ENCODE data around the gene RTP5.
"Not testable (repeated sequence)": the region's sequence is repeated elsewhere in the genome, so short reads cannot be mapped to it uniquely, and the experiment has no call there.

Gene RTP5

DNA sequence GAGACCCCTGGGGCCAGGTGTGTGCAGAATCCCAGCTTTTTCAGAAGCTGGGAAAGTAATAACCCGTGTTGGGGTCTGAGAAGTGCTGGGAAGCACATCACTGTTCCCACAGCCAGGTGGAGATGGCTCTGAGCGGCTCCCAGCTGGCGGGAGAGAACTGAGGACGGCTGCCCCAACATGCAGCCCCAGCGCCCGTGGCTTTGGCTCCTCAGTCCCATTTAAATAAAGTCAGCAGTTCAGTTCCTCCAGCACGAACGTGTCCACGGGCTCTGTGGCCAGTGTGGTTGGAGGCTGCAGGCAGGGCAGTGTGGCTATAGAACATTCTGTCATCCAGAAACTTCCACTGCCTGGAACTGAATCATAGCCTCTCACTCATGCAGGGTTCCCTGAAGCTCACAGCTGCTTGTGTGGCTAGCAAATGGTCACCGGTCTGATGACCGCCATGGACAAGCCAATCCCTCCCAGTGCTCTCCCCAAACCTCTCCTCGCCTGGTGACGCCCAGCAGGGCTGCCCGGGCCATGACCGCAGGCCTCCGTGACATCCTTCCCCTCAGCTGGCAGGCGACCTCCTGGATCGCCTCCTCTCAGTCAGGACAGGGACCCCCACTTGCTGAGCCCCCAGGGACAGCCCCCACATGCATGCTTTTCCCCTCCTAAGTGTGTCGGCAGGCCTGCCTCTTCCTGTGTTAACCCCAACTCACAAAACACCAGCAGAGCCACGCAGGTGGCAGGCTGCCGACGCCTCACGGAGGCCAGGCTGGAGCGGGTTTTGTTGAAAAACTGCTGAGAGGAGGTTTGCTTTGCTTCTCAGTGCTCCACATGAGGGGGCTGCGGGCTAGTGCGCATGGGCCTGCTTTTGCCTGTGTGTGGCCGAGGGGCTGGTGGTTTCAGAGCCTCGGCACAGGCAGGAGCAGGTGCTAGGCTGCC, 1.3 kb downstream of the RTP5 start:
- Histone ChIP-seq H3K9ac (ENCODE audit: low read length) (no peak overlapping the region), H3K27ac (ENCODE audit: low read length) (no peak overlapping the region), H3K4me1 (ENCODE audit: control insufficient read depth, low read depth, low read length) (no peaks in the 10 kb centered on the region), H3K27me3 (ENCODE audit: control insufficient read depth, insufficient read depth, low read length) (peaks cover 2% of the 10 kb centered on the region), H3K4me3 (ENCODE audit: low read length) (no peak overlapping the region), H3K36me3 (ENCODE audit: control insufficient read depth, low read depth, low read length) (no peaks in the 10 kb centered on the region), H3K9me3 (ENCODE audit: control insufficient read depth, low read depth, low read length) (no peaks in the 10 kb centered on the region)

DNA sequence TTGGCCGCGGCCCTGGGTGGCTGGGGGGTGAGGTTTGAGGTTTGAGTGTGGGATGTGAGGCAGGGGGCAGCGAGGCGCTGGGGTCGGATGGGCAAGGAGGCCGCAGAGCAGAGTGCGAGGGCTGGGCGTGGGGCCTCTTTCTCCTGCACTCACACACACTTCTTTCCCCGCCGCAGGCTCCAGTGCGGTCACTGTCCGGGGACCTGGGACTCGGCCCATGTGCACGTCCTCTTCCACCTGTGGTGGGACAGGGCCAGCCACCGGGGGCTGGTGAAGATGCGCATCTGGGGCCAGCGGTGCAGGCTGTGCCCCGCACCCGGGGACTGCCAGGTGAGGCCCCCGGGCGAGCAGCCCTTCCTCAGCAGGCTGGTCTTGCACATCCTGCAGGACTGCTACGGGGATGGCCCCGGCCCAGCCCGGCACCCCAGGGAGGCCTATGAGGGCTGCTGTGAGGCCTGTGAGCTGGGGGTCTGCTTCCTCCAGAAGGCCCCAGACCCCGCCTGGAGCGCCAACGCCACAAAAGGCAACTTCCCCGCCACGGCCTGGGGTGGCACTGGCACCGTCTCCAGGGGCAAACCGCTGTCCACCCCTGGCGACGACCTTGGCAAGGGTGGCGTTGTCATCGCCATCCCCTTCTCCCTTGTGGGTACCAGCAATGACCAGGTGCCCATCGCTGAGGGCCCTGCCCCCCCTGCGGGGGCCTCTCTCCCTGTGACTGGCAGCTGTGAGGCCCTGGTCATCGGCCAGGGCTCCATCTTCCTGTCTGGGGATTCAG, 2.2 kb downstream of the RTP5 start:
- H3K27me3 ChIP-seq (ENCODE audit: control insufficient read depth, insufficient read depth, low read length): no peaks in the 10 kb centered on the region
- no peaks in the 10 kb centered on the region for H3K36me3 ChIP-seq (ENCODE audit: control insufficient read depth, low read depth, low read length)
- no peak overlapping the region for H3K27ac ChIP-seq (ENCODE audit: low read length)
- H3K4me1 ChIP-seq (ENCODE audit: control insufficient read depth, low read depth, low read length): no peaks in the 10 kb centered on the region
- H3K9ac ChIP-seq (ENCODE audit: low read length): no peak overlapping the region
- no peak overlapping the region for H3K4me3 ChIP-seq (ENCODE audit: low read length)
- no peaks in the 10 kb centered on the region for H3K9me3 ChIP-seq (ENCODE audit: control insufficient read depth, low read depth, low read length)

DNA sequence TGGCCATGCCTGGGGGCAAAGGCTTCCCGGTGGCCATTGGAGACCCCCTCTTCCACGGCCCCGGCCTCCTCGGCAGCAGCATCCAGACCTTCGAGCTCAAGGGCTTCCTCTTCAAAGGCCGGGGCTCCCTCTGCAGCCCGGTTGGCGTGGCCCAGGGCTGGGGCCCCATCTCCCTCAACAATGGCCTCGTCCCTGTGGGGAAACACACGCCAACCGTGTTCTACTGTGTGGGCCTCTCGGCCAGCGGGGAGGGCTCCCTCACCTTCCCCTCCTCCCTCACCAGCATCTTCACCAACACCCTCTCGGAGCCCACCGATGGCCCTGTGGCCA, 2.7 kb downstream of the RTP5 start:
- Histone ChIP-seq H3K4me1 (ENCODE audit: control insufficient read depth, low read depth, low read length) (no peaks in the 10 kb centered on the region), H3K27me3 (ENCODE audit: control insufficient read depth, insufficient read depth, low read length) (no peaks in the 10 kb centered on the region), H3K36me3 (ENCODE audit: control insufficient read depth, low read depth, low read length) (no peaks in the 10 kb centered on the region), H3K27ac (ENCODE audit: low read length) (no peak overlapping the region), H3K4me3 (ENCODE audit: low read length) (no peak overlapping the region), H3K9ac (ENCODE audit: low read length) (no peak overlapping the region), H3K9me3 (ENCODE audit: control insufficient read depth, low read depth, low read length) (no peaks in the 10 kb centered on the region)

DNA sequence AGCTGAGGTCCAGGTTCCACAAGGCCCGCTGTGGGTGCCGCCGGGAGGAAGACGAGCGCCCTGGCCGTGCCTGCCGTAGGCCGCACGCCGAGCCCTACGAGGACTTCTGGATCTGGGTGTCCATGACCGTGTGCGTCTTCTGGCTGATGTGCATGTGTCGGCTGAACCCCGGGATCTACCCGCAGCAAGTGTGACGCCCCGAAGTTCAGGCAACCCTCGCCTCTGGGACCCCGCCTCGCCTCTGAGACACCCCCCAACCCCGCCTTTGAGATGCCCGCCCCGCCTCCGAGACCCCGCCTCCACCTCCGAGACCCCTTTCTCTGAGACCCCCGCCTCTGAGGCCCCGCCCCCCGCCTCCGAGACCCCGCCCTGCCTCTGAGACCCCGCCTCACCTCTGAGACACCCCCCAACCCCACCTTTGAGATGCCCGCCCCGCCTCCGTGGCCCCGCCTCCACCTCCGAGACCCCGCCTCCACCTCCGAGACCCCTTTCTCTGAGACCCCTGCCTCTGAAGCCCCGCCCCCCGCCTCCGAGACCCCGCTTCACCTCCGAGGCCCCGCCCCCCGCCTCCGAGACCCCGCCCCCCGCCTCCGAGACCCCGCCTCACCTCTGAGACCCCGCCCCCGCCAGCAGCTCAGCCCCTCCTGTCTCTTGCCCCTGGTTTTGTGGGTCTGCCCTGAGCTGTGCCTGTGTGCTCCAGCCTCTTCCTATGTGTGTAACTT, 3.7 kb downstream of the RTP5 start:
- no peaks in the 10 kb centered on the region for H3K27me3 ChIP-seq (ENCODE audit: control insufficient read depth, insufficient read depth, low read length)
- no peaks in the 10 kb centered on the region for H3K4me1 ChIP-seq (ENCODE audit: control insufficient read depth, low read depth, low read length)
- H3K9ac ChIP-seq (ENCODE audit: low read length): no peak overlapping the region
- H3K4me3 ChIP-seq (ENCODE audit: low read length): no peak overlapping the region
- no peaks in the 10 kb centered on the region for H3K9me3 ChIP-seq (ENCODE audit: control insufficient read depth, low read depth, low read length)
- no peaks in the 10 kb centered on the region for H3K36me3 ChIP-seq (ENCODE audit: control insufficient read depth, low read depth, low read length)
- no peak overlapping the region for H3K27ac ChIP-seq (ENCODE audit: low read length)

DNA sequence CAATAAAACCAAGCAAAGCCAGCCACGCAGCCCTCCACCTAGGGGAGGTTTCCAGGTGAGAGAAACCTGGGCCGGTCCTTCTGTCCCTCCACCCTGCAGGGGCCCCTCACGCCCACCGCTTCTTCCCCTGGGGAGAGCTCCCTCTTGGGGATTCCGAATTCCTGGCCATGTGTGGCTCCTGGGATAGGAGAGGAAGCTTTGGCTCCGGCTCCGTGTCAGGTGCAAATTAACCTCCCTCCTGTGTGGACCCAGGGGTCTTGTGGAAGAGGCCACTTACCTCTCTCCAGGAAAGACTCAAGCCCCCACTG, 4.2 kb downstream of the RTP5 start:
- Histone ChIP-seq H3K27me3 (ENCODE audit: control insufficient read depth, insufficient read depth, low read length) (no peaks in the 10 kb centered on the region), H3K27ac (ENCODE audit: low read length) (no peak overlapping the region), H3K4me1 (ENCODE audit: control insufficient read depth, low read depth, low read length) (no peaks in the 10 kb centered on the region), H3K9me3 (ENCODE audit: control insufficient read depth, low read depth, low read length) (no peaks in the 10 kb centered on the region), H3K36me3 (ENCODE audit: control insufficient read depth, low read depth, low read length) (no peaks in the 10 kb centered on the region), H3K9ac (ENCODE audit: low read length) (no peak overlapping the region), H3K4me3 (ENCODE audit: low read length) (no peak overlapping the region)

DNA sequence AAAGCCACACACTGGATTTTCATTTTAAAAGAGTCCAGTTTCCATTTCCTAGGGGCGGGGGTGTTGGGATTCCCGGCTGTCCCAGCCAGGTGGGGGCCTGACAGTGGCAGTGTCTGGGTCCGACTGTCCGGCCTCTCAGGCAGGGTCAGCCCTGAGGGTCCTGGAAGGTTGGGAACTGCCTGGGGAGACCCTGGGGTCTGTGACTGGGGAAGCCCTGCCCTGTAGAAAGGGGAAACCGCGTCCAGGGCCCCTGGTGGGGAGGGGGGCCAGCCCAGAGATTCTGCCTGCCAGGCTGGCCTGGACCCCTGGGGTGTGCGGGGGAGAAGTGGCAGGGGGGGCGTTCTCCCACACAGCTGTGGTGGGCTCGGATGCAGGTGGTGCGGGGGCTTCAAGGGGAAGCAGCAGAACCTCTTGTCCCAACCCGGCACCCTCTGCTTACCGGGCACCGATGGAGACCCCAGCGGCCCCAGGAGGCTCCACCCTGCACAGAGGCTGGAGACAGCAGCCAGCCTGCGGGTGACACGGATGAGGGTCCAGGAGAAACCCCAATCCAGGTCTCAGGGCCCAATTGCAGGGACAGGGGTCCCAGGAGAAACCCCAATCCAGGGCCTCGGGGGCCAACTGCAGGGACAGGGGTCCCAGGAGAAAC, 4.9 kb downstream of the RTP5 start:
- H3K9me3 ChIP-seq (ENCODE audit: control insufficient read depth, low read depth, low read length): no peaks in the 10 kb centered on the region
- H3K27me3 ChIP-seq (ENCODE audit: control insufficient read depth, insufficient read depth, low read length): no peaks in the 10 kb centered on the region
- no peaks in the 10 kb centered on the region for H3K36me3 ChIP-seq (ENCODE audit: control insufficient read depth, low read depth, low read length)
- no peaks in the 10 kb centered on the region for H3K4me1 ChIP-seq (ENCODE audit: control insufficient read depth, low read depth, low read length)
- H3K4me3 ChIP-seq (ENCODE audit: low read length): no peak overlapping the region
- H3K27ac ChIP-seq (ENCODE audit: low read length): no peak overlapping the region
- no peak overlapping the region for H3K9ac ChIP-seq (ENCODE audit: low read length)

DNA sequence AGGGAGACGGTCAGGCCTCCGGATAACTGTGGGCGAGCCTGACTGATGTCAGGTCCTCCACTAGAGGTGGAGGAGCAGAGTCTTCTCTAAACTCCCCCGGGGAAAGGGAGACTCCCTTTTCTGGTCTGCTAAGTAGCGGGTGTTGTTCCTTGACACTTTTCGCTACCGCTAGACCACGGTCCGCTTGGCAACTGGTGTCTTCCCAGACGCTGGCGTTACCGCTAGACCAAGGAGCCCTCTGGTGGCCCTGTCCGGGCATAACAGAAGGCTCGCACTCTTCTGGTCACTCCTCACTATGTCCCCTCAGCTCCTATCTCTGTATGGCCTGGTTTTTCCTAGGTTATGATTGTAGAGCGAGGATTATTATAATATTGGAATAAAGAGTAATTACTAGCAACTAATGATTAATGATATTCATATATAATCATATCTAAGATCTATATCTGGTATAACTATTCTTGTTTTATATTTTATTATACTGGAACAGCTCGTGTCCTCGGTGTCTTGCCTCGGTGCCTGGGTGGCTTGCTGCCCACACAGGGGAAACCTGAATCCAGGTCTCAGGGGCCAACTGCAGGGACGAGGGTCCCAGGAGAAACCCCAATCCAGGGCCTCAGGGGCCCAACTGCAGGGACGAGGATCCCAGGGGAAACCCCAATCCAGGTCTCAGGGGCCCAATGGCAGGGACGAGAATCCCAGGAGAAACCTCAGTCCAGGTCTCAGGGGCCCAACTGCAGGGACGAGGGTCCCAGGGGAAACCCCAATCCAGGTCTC, 6.4 kb downstream of the RTP5 start:
- not testable (repeated sequence) for H3K9me3 ChIP-seq (ENCODE audit: control insufficient read depth, low read depth, low read length); H3K4me3 ChIP-seq (ENCODE audit: low read length); H3K36me3 ChIP-seq (ENCODE audit: control insufficient read depth, low read depth, low read length); H3K27me3 ChIP-seq (ENCODE audit: control insufficient read depth, insufficient read depth, low read length); H3K27ac ChIP-seq (ENCODE audit: low read length); H3K9ac ChIP-seq (ENCODE audit: low read length); H3K4me1 ChIP-seq (ENCODE audit: control insufficient read depth, low read depth, low read length)

DNA sequence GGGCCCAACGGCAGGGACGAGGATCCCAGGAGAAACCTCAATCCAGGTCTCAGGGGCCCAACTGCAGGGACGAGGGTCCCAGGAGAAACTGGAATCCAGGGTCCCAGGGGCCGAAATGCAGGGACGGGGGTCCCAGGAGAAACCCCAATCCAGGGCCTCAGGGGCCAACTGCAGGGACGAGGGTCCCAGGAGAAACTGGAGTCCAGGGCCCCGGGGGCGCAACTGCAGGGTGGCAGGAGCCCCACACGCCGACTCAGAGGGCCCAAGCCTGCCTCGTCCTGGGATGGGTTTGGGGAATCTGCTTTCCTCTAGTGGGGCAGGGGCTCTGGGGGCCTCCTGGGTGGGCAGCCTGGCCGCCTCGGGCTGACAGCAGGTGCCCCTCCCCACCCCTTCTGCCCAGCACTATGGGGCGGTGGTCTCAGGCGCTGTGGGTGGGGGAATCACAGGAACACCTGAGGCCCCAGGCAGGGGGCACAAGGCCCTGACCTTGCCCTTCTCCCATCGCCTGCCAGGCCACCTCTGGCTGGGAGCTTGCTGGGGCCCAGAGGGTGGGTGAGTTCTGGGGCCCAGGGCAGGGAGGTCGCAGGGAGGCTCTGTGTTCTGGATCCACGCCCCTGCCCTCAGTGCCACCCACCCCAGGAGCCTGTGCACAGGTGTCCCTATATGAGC, 7.1 kb downstream of the RTP5 start:
- no peaks in the 10 kb centered on the region for H3K9me3 ChIP-seq (ENCODE audit: control insufficient read depth, low read depth, low read length)
- no peak overlapping the region for H3K9ac ChIP-seq (ENCODE audit: low read length)
- no peak overlapping the region for H3K4me3 ChIP-seq (ENCODE audit: low read length)
- no peaks in the 10 kb centered on the region for H3K4me1 ChIP-seq (ENCODE audit: control insufficient read depth, low read depth, low read length)
- no peak overlapping the region for H3K27ac ChIP-seq (ENCODE audit: low read length)
- no peaks in the 10 kb centered on the region for H3K36me3 ChIP-seq (ENCODE audit: control insufficient read depth, low read depth, low read length)
- no peaks in the 10 kb centered on the region for H3K27me3 ChIP-seq (ENCODE audit: control insufficient read depth, insufficient read depth, low read length)

DNA sequence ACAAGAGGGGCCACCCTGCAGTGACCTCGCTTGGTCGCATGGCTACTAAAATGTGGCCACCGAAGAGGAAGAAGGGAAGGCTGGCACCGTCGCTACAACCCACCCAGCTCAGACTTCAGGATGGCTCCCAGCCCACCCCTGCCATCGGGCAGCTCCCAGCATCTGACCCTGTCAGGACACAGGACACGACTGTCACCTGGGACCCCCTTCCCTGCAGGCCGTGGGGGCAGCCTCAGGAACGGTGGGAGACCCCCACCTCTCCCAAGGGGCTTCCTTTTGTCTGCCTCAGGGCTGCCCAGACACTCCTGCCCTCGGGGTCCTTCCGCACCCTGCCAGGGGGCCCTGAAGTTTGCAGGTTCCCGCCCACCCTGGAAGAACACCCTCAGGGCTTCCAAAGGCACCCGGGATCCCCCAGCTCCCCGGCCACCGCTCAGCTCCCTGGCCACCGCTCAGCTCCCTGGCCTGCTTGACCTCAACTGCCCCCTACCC, 7.7 kb downstream of the RTP5 start:
- Histone ChIP-seq H3K27ac (ENCODE audit: low read length) (no peak overlapping the region), H3K27me3 (ENCODE audit: control insufficient read depth, insufficient read depth, low read length) (no peaks in the 10 kb centered on the region), H3K4me3 (ENCODE audit: low read length) (no peak overlapping the region), H3K4me1 (ENCODE audit: control insufficient read depth, low read depth, low read length) (peaks cover 3% of the 10 kb centered on the region), H3K9ac (ENCODE audit: low read length) (no peak overlapping the region), H3K9me3 (ENCODE audit: control insufficient read depth, low read depth, low read length) (no peaks in the 10 kb centered on the region), H3K36me3 (ENCODE audit: control insufficient read depth, low read depth, low read length) (no peaks in the 10 kb centered on the region)

DNA sequence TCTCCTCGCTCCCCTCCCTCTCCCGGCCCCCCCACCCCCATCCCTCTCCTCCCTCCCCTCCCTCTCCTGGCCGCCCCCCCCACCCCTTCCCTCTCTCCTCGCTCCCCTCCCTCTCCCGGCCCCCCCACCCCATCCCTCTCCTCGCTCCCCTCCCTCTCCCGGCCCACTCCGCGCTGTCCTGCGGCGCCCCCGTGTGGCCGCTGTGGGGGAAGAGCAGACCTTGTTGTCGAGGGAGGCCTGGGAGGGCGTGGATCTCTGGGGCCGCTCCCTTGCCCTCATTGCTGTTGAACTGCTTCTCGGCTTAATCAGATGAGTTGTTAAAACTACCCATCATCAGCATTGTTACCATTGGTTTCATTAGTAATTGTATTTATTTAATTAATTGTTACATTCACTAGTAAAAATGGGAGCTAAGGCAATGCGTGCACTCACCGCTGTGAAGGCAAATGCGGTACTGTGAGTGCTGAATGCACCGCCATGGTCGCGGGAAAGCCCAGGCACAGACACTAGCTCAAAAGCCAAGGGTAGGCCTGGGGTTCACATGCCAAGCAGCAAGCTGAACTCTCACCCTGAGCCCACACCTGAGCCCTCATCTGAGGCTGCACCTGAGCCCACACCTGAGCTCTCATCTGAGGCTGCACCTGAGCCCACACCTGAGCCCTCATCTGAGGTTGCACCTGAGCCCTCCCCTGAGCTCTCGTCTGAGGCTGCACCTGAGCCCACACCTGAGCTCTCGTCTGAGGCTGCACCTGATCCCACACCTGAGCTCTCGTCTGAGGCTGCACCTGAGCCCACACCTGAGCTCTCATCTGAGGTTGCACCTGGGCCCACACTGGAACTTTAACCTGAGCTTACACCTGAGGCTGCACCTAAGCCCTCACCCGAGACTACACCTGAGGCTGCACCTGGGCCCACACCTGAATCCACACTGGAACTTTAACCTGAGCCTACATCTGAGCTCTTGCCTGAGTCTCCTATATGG, 8.8 kb downstream of the RTP5 start:
- Histone ChIP-seq H3K27me3 (ENCODE audit: control insufficient read depth, insufficient read depth, low read length) (no peaks in the 10 kb centered on the region), H3K9ac (ENCODE audit: low read length) (no peak overlapping the region)

More for the DNA sequence above, 8.8 kb downstream of the RTP5 start:
- Histone ChIP-seq H3K27ac (ENCODE audit: low read length) (no peak overlapping the region), H3K4me1 (ENCODE audit: control insufficient read depth, low read depth, low read length) (peaks cover 14% of the 10 kb centered on the region), H3K9me3 (ENCODE audit: control insufficient read depth, low read depth, low read length) (no peaks in the 10 kb centered on the region), H3K4me3 (ENCODE audit: low read length) (no peak overlapping the region), H3K36me3 (ENCODE audit: control insufficient read depth, low read depth, low read length) (no peaks in the 10 kb centered on the region)
